DOHH2 (cell line): ENCODE data around the gene C2CD5.

Source experiments
- H3F3A ChIP-seq: fragments of 200-600 bp; sonication (generic), shearing (Covaris generic); 2 replicates; pipeline ENCODE4 v1.6.0; 2016; ENCODE audit warnings: antibody characterized with exemption, mild to moderate bottlenecking; ENCODE audit not compliant: control insufficient read depth, insufficient read depth
- H3K27ac ChIP-seq: fragments of 200-600 bp; sonication (generic); 2 replicates; pipeline ENCODE4 v1.5.1; 2014; ENCODE audit warnings: low read depth, mild to moderate bottlenecking, low read length, moderate library complexity
- H3K27me3 ChIP-seq: fragments of 200-600 bp; sonication (generic); 2 replicates; pipeline ENCODE4 v1.6.1; 2014; ENCODE audit warnings: mild to moderate bottlenecking, low read length, mixed read lengths; ENCODE audit not compliant: control insufficient read depth
- H3K36me3 ChIP-seq: fragments of 200-600 bp; sonication (generic); 2 replicates; pipeline ENCODE4 v1.6.1; 2014; ENCODE audit warnings: mild to moderate bottlenecking, low read length, moderate library complexity, mixed read lengths; ENCODE audit not compliant: control insufficient read depth
- H3K4me1 ChIP-seq: fragments of 200-600 bp; sonication (generic); 2 replicates; pipeline ENCODE4 v1.6.1; 2014; ENCODE audit warnings: mild to moderate bottlenecking, low read length, mixed read lengths; ENCODE audit not compliant: control insufficient read depth
- H3K4me2 ChIP-seq: fragments of 200-600 bp; sonication (generic); 2 replicates; pipeline ENCODE4 v1.6.0; 2014; ENCODE audit warnings: mild to moderate bottlenecking, low read length, moderate library complexity
- H3K4me3 ChIP-seq: fragments of 200-600 bp; sonication (generic); 2 replicates; pipeline ENCODE4 v1.5.1; 2014; ENCODE audit warnings: mild to moderate bottlenecking, low read length, mixed read lengths
- H3K79me2 ChIP-seq: fragments of 200-600 bp; sonication (generic); 2 replicates; pipeline ENCODE4 v1.6.1; 2014; ENCODE audit warnings: mild to moderate bottlenecking, low read length, mixed read lengths; ENCODE audit not compliant: control insufficient read depth
- H3K9me2 ChIP-seq: fragments of 200-600 bp; sonication (generic); replicated peaks from 2 replicates; pipeline ENCODE4 v1.6.1; 2014; ENCODE audit warnings: mild to moderate bottlenecking, low read length, mixed read lengths; ENCODE audit not compliant: control insufficient read depth
- H3K9me3 ChIP-seq: fragments of 200-600 bp; sonication (generic); 2 replicates; pipeline ENCODE4 v1.6.1; 2014; ENCODE audit warnings: antibody characterized with exemption, low read length, mixed read lengths; ENCODE audit not compliant: control insufficient read depth, insufficient read depth
- H4K20me1 ChIP-seq: fragments of 200-600 bp; sonication (generic); 2 replicates; pipeline ENCODE4 v1.6.0; 2014; ENCODE audit warnings: low read depth, mild to moderate bottlenecking, antibody characterized with exemption, low read length, moderate library complexity; ENCODE audit not compliant: control insufficient read depth, insufficient read depth
- EZH2phosphoT487 ChIP-seq: fragments of 200-600 bp; sonication (generic); IDR thresholded peaks from 2 replicates; pipeline ENCODE4 v1.6.1; 2017; ENCODE audit warnings: borderline replicate concordance, mild to moderate bottlenecking, antibody characterized with exemption, low read length, moderate library complexity, mixed read lengths
- TF ChIP-seq, protein P1 (sequence below): fragments of 200-600 bp; sonication (generic); IDR thresholded peaks from one replicate; pipeline ENCODE4 v1.5.1; 2014; ENCODE audit warnings: antibody characterized with exemption, mild to moderate bottlenecking, low read depth, low read length; ENCODE audit not compliant: poor library complexity, severe bottlenecking

C2CD5 gene

DNA sequence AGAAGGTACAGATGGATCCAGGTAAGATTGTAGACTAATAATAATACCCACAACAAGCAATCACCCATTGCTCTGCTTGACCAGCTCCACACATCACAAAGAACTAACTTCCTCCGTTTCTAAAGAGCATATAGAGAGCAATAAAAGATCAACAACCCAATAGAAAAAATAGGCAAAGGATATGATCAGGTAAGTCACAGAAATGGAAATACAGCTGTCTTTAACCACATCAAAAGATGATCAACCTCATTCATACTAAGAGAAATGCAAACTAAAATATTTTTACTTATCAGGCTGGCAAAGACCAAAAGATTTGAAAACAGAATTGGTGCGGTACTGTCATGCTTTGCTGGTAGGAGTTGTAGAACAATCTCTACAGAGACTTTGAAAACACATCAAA lies 8.9 kb downstream of the C2CD5 start:
- H3K4me1 ChIP-seq: peaks cover 8% of the 10 kb centered on the region
- no peaks in the 10 kb centered on the region for H4K20me1 ChIP-seq
- no peak overlapping the region for H3K27ac ChIP-seq
- H3F3A ChIP-seq: 0 out of 2 replicates have a peak, but pooled peaks cover 2% of the 10 kb centered on the region
- H3K9me2 ChIP-seq: no peaks in the 10 kb centered on the region
- no peak overlapping the region for H3K4me3 ChIP-seq
- TF ChIP-seq, protein P1, sequence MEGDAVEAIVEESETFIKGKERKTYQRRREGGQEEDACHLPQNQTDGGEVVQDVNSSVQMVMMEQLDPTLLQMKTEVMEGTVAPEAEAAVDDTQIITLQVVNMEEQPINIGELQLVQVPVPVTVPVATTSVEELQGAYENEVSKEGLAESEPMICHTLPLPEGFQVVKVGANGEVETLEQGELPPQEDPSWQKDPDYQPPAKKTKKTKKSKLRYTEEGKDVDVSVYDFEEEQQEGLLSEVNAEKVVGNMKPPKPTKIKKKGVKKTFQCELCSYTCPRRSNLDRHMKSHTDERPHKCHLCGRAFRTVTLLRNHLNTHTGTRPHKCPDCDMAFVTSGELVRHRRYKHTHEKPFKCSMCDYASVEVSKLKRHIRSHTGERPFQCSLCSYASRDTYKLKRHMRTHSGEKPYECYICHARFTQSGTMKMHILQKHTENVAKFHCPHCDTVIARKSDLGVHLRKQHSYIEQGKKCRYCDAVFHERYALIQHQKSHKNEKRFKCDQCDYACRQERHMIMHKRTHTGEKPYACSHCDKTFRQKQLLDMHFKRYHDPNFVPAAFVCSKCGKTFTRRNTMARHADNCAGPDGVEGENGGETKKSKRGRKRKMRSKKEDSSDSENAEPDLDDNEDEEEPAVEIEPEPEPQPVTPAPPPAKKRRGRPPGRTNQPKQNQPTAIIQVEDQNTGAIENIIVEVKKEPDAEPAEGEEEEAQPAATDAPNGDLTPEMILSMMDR: no peak
- TF ChIP-seq EZH2phosphoT487: no peak
- H3K36me3 ChIP-seq: peaks cover 47% of the 10 kb centered on the region
- H3K9me3 ChIP-seq: peaks cover 9% of the 10 kb centered on the region; the same call in 1 of the 2 replicates
- no peaks in the 10 kb centered on the region for H3K27me3 ChIP-seq
- peaks cover 16% of the 10 kb centered on the region for H3K79me2 ChIP-seq
- H3K4me2 ChIP-seq: no peak overlapping the region

DNA sequence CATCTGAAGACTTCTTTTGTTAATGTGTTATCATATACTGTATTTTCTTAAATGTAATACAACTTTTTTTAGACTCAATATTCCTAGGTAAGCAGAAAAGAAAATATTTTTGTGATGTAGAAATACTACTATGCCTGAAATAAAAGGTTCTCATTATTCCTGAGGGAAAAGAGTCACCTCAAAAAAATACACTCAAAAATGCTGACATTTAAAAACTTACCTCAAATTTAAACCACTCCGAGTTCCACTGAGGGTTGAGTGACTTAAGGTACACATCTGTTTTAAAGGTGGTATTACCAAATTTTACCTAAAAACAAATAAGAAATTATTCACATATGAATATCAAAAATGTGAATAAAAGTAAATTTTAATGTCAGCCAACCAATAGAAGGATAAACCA lies 9.3 kb downstream of the C2CD5 start:
- Histone ChIP-seq H3K4me3 (no peak overlapping the region), H3K9me3 (peaks cover 9% of the 10 kb centered on the region; the same call in 1 of the 2 replicates), H4K20me1 (no peaks in the 10 kb centered on the region), H3K4me1 (peaks cover 8% of the 10 kb centered on the region), H3K36me3 (peaks cover 45% of the 10 kb centered on the region), H3F3A (0 out of 2 replicates have a peak, but pooled peaks cover 2% of the 10 kb centered on the region), H3K79me2 (peaks cover 16% of the 10 kb centered on the region), H3K27ac (no peak overlapping the region), H3K27me3 (no peaks in the 10 kb centered on the region), H3K9me2 (no peaks in the 10 kb centered on the region), H3K4me2 (no peak overlapping the region)
- no peak for TF ChIP-seq EZH2phosphoT487
- TF ChIP-seq, protein P1: no peak

DNA sequence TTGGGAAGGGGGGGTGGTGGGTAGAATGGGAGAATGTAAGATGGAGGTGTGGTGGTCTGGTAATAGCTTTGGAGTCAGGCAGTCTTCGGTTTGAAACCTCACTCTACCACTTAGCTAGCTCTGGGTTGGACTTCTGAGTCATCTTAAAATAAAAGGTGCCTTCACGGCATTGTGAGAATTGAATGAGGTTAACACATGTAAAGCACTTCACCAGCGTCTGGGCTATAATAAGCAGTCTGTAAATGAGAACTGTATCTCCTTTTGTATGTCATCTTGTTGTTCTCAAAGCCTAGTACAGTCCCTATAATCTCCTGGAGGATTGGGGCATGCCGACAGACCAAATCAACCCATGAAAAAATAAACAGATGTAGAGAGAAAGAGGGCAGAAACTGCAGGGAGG lies 11.2 kb downstream of the C2CD5 start:
- Histone ChIP-seq H3K9me3 (peaks cover 9% of the 10 kb centered on the region; the same call in 1 of the 2 replicates), H4K20me1 (no peaks in the 10 kb centered on the region), H3K36me3 (peaks cover 47% of the 10 kb centered on the region), H3K27me3 (no peaks in the 10 kb centered on the region), H3K79me2 (peaks cover 5% of the 10 kb centered on the region; the same call in 1 of the 2 replicates), H3K4me1 (no peaks in the 10 kb centered on the region), H3K4me2 (no peak overlapping the region), H3F3A (no peaks in the 10 kb centered on the region), H3K27ac (no peak overlapping the region), H3K9me2 (no peaks in the 10 kb centered on the region), H3K4me3 (no peak overlapping the region)
- TF ChIP-seq EZH2phosphoT487: no peak

DNA sequence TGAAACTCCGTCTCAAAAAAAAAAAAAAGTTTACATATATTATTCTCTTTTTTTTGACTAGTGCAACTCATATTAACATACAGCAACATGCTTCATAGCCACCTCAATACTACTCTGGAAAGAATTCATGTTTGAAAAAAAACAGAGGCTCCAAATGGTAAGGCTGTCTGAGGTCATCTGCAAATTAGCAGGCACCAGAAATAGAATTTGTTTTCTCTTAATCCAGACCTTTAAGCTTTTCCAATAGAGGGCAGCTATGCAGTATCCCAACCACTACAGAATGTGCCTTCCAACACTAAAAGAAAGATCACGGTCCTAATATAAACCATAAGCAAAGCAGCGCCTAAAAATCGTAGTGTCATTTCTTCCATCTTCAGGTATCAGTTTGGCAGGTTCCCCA lies 12.0 kb downstream of the C2CD5 start:
- H3K9me3 ChIP-seq: peaks cover 9% of the 10 kb centered on the region; the same call in 1 of the 2 replicates
- H3K4me2 ChIP-seq: no peak overlapping the region
- H3K79me2 ChIP-seq: peaks cover 4% of the 10 kb centered on the region; the same call in 1 of the 2 replicates
- no peaks in the 10 kb centered on the region for H3K27me3 ChIP-seq
- no peaks in the 10 kb centered on the region for H3F3A ChIP-seq
- H3K9me2 ChIP-seq: no peaks in the 10 kb centered on the region
- no peak for TF ChIP-seq EZH2phosphoT487
- TF ChIP-seq, protein P1: no peak
- no peaks in the 10 kb centered on the region for H4K20me1 ChIP-seq
- H3K4me1 ChIP-seq: no peaks in the 10 kb centered on the region
- no peak overlapping the region for H3K4me3 ChIP-seq
- no peak overlapping the region for H3K27ac ChIP-seq
- peaks cover 44% of the 10 kb centered on the region for H3K36me3 ChIP-seq
